Measurements from ENCODE around the gene PSMA2.
"Not testable (repeated sequence)": the region's sequence is repeated elsewhere in the genome, so short reads cannot be mapped to it uniquely, and the experiment has no call there.

PSMA2 gene

GRCh38 chr7:42900842-42901241 is 31.1 kb downstream of the PSMA2 start:
- no peak for DNase-seq (ENCODE audit: low spot score)
- TF ChIP-seq CTCF (IDR thresholded peaks at IDR 0.05; ENCODE audit: extremely low read depth, missing control alignments): no peak

- no peak for DNase-seq (ENCODE audit: low spot score)
- TF ChIP-seq CTCF (IDR thresholded peaks at IDR 0.05; ENCODE audit: extremely low read depth, missing control alignments): no peak
These were observed 38.4 kb downstream of the PSMA2 start for GRCh38 chr7:42893346-42894240.

- DNase-seq (ENCODE audit: low spot score): no peak
- TF ChIP-seq CTCF (IDR thresholded peaks at IDR 0.05; ENCODE audit: extremely low read depth, missing control alignments): no peak
These were observed 45.0 kb downstream of the PSMA2 start for GRCh38 chr7:42886893-42887505.

- TF ChIP-seq CTCF (IDR thresholded peaks at IDR 0.05; ENCODE audit: extremely low read depth, missing control alignments): no peak
- DNase-seq (ENCODE audit: low spot score): no peak
These were observed 45.8 kb downstream of the PSMA2 start for GRCh38 chr7:42886129-42886528.

GRCh38 chr7:42885183-42885582 is 46.8 kb downstream of the PSMA2 start:
- DNase-seq (ENCODE audit: low spot score): not testable (repeated sequence)

- no peak for DNase-seq (ENCODE audit: low spot score)
- no peak for TF ChIP-seq CTCF (IDR thresholded peaks at IDR 0.05; ENCODE audit: extremely low read depth, missing control alignments)
These were observed 48.0 kb downstream of the PSMA2 start for GRCh38 chr7:42883950-42884349.

GRCh38 chr7:42880392-42880791 is 51.6 kb downstream of the PSMA2 start:
- no peak for DNase-seq (ENCODE audit: low spot score)
- TF ChIP-seq CTCF (IDR thresholded peaks at IDR 0.05; ENCODE audit: extremely low read depth, missing control alignments): no peak
